Activated CD4-positive, alpha-beta T cell treated with anti-CD3 and anti-CD28 coated beads for 36 hours (primary cell): ENCODE measurements around the gene SORCS2. TPM values are rescaled to one million over a fixed set of nuclear protein-coding genes. Genes with fewer than 3 reads are reported as not detected.

Source experiments
- ATAC-seq: fragments of 200-7000 bp; cut with Tn5 transposase; one replicate; pipeline ENCODE4 v1.10.0; 2021; ENCODE audit warnings: mild to moderate bottlenecking, moderate library complexity
- CTCF ChIA-PET: fragments of 350-600 bp; sonication (Branson Sonifier 250); formaldehyde crosslinking; loops from one replicate; lab custom pipeline; 2021; ENCODE audit warnings: antibody characterized with exemption; lab: Charles Lee
- POLR2A ChIA-PET: fragments of 350-600 bp; sonication (Branson Sonifier 250); formaldehyde crosslinking; loops from one replicate; lab custom pipeline; 2021; ENCODE audit warnings: antibody characterized with exemption, inconsistent platforms; lab: Charles Lee
- DNase-seq: peaks from one replicate; pipeline ENCODE4 v3.0.0-alpha.2; 2020
- H3K27ac Mint-ChIP-seq: one replicate; pipeline ENCODE4 v1.8.0; 2021; ENCODE audit warnings: mixed read lengths
- H3K27me3 Mint-ChIP-seq: one replicate; pipeline ENCODE4 v1.8.0; 2021; ENCODE audit warnings: mixed read lengths
- H3K36me3 Mint-ChIP-seq: one replicate; pipeline ENCODE4 v1.8.0; 2021; ENCODE audit warnings: low read depth, mixed read lengths
- H3K4me1 Mint-ChIP-seq: one replicate; pipeline ENCODE4 v1.8.0; 2021; ENCODE audit warnings: mixed read lengths
- H3K4me3 Mint-ChIP-seq: one replicate; pipeline ENCODE4 v1.8.0; 2021; ENCODE audit warnings: mild to moderate bottlenecking, moderate library complexity, mixed read lengths
- H3K9me3 Mint-ChIP-seq: one replicate; pipeline ENCODE4 v1.8.0; 2021; ENCODE audit warnings: low read depth, mixed read lengths
- intact Hi-C, 2 experiments: fragments of 100-400 bp; cut with DNase I in 1 of 2; cut with micrococcal nuclease in 1 of 2; formaldehyde crosslinking; loops; one replicate each; pipeline versions ENCODE4 v1.14.2 to v1.15.1; 2022 to 2024; cut with DNase I, micrococcal nuclease
- total RNA-seq, 2 experiments: library from RNA; stranded (reverse); gene quantifications; one replicate each; pipeline ENCODE4 v1.2.3, GENCODE V29; 2021

Gene SORCS2
- total RNA-seq, 2 experiments from 2014 or later = 0.04 TPM; not detected in 1

DNA sequence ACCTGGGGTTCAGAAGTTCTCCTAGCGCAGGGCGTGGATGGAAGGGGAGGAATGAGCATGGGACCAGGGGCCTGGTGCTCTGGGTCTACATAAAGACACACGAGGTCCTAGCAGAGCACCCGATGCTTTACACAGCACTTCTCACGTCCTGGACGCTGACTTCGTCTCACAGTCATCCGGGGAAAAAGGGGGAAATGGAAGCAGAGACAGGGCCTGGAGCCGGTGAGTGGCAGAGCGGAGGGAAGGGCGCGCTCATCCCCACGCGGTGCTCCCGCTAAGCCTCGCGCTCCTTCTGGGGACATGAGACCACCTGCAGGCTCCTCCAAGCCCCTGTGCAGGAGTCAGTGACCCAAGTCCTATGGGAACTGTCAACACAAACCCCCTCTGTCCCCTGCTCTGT, 589.7 kb downstream of the SORCS2 start:
- Mint-ChIP-seq H3K4me1 (peaks cover 59% of the 10 kb centered on the region), H3K9me3 (no peaks in the 10 kb centered on the region), H3K27ac (peak overlapping the region; percentile 69), H3K36me3 (peaks cover 27% of the 10 kb centered on the region), H3K27me3 (no peaks in the 10 kb centered on the region), H3K4me3 (no peak overlapping the region)
- DNase-seq = no peak
- POLR2A ChIA-PET = no interaction called here
- CTCF ChIA-PET = no interaction called here
- intact Hi-C loops = no loop called here
- ATAC-seq = no peak

DNA sequence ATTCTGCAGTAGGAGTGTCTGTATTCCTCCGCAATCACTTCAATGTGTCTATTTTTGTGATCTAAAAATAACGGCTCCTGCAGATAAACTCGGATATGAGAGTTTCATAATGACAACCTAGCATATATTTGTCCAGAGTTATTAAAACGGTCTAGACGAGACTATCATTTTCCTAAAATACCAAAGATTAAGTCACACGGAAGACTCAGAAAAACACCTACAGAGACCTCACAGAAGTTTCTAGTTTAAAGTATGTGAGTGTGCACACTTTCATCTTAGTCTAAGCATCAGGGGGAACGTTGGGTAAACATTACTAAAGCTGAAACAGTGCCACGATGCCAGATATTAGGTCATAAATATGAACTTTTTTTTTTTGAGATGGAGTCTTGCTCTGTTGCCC, 590.4 kb downstream of the SORCS2 start:
- Mint-ChIP-seq H3K36me3 (peaks cover 27% of the 10 kb centered on the region), H3K27ac (peak overlapping the region; percentile 66), H3K4me1 (peaks cover 59% of the 10 kb centered on the region), H3K27me3 (no peaks in the 10 kb centered on the region), H3K4me3 (no peak overlapping the region), H3K9me3 (no peaks in the 10 kb centered on the region)
- intact Hi-C loops = no loop called here
- ATAC-seq (peak; percentile 28), DNase-seq (no peak)
- POLR2A ChIA-PET = no interaction called here
- CTCF ChIA-PET = no interaction called here

GRCh38 chr4:7783541-7783940, 591.2 kb downstream of the SORCS2 start:
- peaks cover 21% of the 10 kb centered on the region for H3K36me3 Mint-ChIP-seq
- CTCF ChIA-PET = interaction anchor here (1.1 kb wide), 1 partner anchor 19 kb away, joined by 3 read pairs; no protein-coding TSS in a partner anchor
- ATAC-seq = no peak
- no peak overlapping the region for H3K4me3 Mint-ChIP-seq
- no peaks in the 10 kb centered on the region for H3K27me3 Mint-ChIP-seq
- H3K9me3 Mint-ChIP-seq = no peaks in the 10 kb centered on the region
- DNase-seq = no peak
- H3K27ac Mint-ChIP-seq = peak overlapping the region; percentile 71
- H3K4me1 Mint-ChIP-seq = peaks cover 59% of the 10 kb centered on the region
- POLR2A ChIA-PET = no interaction called here
- intact Hi-C loops = no loop called here

- peak overlapping the region; percentile 39 for H3K27ac Mint-ChIP-seq
- H3K4me3 Mint-ChIP-seq = no peak overlapping the region
- H3K36me3 Mint-ChIP-seq = peaks cover 16% of the 10 kb centered on the region
- ATAC-seq (no peak), DNase-seq (no peak)
- CTCF ChIA-PET = interaction anchor here (1.0 to 1.1 kb wide), 2 partner anchors 18 to 23 kb away, joined by 3 read pairs; no protein-coding TSS in a partner anchor
- POLR2A ChIA-PET = no interaction called here
- peaks cover 54% of the 10 kb centered on the region for H3K4me1 Mint-ChIP-seq
- intact Hi-C loops = no loop called here
- H3K27me3 Mint-ChIP-seq = no peaks in the 10 kb centered on the region
- H3K9me3 Mint-ChIP-seq = no peaks in the 10 kb centered on the region
Observed at GRCh38 chr4:7784131-7784870, 592.0 kb downstream of the SORCS2 start.

GRCh38 chr4:7785017-7785416, 592.7 kb downstream of the SORCS2 start:
- ChIA-PET POLR2A (no interaction called here), CTCF (interaction anchor here (0.9 to 1.0 kb wide), 2 partner anchors 22 to 24 kb away, joined by 3 read pairs; no protein-coding TSS in a partner anchor)
- H3K4me1 Mint-ChIP-seq = peaks cover 47% of the 10 kb centered on the region
- H3K9me3 Mint-ChIP-seq = no peaks in the 10 kb centered on the region
- intact Hi-C loops = no loop called here
- H3K36me3 Mint-ChIP-seq = peaks cover 15% of the 10 kb centered on the region
- DNase-seq = peak; percentile 54
- H3K4me3 Mint-ChIP-seq = no peak overlapping the region
- ATAC-seq = peak; percentile 68
- no peaks in the 10 kb centered on the region for H3K27me3 Mint-ChIP-seq
- H3K27ac Mint-ChIP-seq = peak overlapping the region; percentile 37

DNA sequence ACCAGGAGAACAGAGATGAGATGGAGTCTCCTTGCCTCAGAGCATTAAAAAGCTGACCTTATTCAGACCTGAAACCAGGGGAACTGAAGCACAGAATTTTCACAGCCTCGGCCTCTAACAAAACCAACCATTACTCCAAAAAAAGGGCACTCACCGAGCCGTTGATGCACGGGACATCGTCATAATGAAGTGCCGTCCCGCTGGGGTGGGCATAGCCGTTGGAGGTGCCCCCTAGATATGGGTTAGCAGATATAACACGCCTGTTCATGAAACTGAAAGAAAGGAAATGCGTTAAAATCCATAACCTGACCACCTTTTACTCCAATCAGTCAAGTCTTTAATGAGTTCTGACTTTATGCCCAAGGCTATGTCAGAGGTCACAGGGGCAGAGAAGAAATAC, 593.7 kb downstream of the SORCS2 start:
- peaks cover 40% of the 10 kb centered on the region for H3K4me1 Mint-ChIP-seq
- H3K27ac Mint-ChIP-seq = no peak overlapping the region
- intact Hi-C loops = no loop called here
- ChIA-PET CTCF (interaction anchor here (0.7 to 0.9 kb wide), 2 partner anchors 15 to 24 kb away, joined by 3 read pairs; no protein-coding TSS in a partner anchor), POLR2A (no interaction called here)
- no peak for DNase-seq
- no peaks in the 10 kb centered on the region for H3K9me3 Mint-ChIP-seq
- H3K27me3 Mint-ChIP-seq = no peaks in the 10 kb centered on the region
- no peak for ATAC-seq
- H3K4me3 Mint-ChIP-seq = no peak overlapping the region
- H3K36me3 Mint-ChIP-seq = peaks cover 15% of the 10 kb centered on the region

DNA sequence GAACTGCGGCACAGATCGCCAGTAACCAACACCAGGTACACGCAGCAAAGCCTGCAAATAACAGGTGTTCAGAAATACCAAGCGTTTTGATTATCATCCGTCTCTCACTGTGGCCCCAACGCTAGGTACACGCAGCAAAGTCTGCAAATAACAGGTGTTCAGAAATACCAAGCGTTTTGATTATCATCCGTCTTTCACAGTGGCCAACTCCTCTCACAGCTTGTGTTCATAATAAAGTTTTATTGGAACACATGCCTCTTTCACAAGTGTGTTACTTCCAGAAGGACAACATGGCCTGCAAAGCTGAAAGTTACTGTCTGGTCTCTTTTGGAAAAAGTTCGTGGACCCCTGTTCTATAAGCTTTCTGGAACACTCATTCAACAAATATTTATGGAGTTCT, 594.2 kb downstream of the SORCS2 start:
- H3K27ac Mint-ChIP-seq = no peak overlapping the region
- peaks cover 36% of the 10 kb centered on the region for H3K4me1 Mint-ChIP-seq
- POLR2A ChIA-PET = no interaction called here
- CTCF ChIA-PET = no interaction called here
- intact Hi-C loops = no loop called here
- ATAC-seq = no peak
- peaks cover 17% of the 10 kb centered on the region for H3K36me3 Mint-ChIP-seq
- no peaks in the 10 kb centered on the region for H3K9me3 Mint-ChIP-seq
- no peaks in the 10 kb centered on the region for H3K27me3 Mint-ChIP-seq
- H3K4me3 Mint-ChIP-seq = no peak overlapping the region
- no peak for DNase-seq

- no peak for ATAC-seq
- Mint-ChIP-seq H3K9me3 (no peaks in the 10 kb centered on the region), H3K27ac (no peak overlapping the region), H3K36me3 (peaks cover 17% of the 10 kb centered on the region), H3K27me3 (no peaks in the 10 kb centered on the region), H3K4me1 (peaks cover 30% of the 10 kb centered on the region), H3K4me3 (no peak overlapping the region)
- POLR2A ChIA-PET = no interaction called here
- no peak for DNase-seq
- CTCF ChIA-PET = interaction anchor here (0.7 kb wide), 1 partner anchor 17 kb away, joined by 3 read pairs; no protein-coding TSS in a partner anchor
- intact Hi-C loops = no loop called here
Observed at GRCh38 chr4:7787067-7787466, 594.7 kb downstream of the SORCS2 start.

DNA sequence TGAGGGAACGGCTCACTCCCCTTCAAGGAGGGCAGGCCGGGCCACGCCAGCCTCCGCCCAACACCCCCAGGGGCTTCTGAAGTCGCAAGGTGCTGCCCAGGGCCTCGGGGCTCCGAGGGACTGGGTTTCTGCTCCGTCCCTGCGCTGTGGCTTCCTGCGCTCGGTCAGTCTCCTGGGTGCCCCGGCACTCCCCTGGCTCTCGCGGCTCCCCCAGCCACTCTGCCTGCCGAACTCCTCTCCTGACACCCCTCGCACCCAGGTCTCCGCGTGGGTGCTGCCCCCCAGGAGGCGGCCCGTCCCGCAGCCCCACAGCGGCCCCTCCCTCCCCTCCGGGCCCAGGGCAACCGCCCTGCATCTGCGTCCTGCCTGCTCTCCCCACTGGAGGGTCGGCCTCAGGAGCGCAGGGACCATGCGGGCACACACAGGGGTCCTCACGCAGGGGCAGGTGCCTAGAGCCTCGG, 595.4 kb downstream of the SORCS2 start:
- ATAC-seq = no peak
- POLR2A ChIA-PET = no interaction called here

GRCh38 chr4:7788193-7788592, 595.9 kb downstream of the SORCS2 start:
- POLR2A ChIA-PET = no interaction called here
- intact Hi-C loops = no loop called here
- DNase-seq (no peak), ATAC-seq (no peak)
- CTCF ChIA-PET = no interaction called here
- peaks cover 19% of the 10 kb centered on the region for H3K4me1 Mint-ChIP-seq
- no peaks in the 10 kb centered on the region for H3K27me3 Mint-ChIP-seq
- H3K4me3 Mint-ChIP-seq = no peak overlapping the region
- peaks cover 21% of the 10 kb centered on the region for H3K36me3 Mint-ChIP-seq
- H3K9me3 Mint-ChIP-seq = no peaks in the 10 kb centered on the region
- H3K27ac Mint-ChIP-seq = no peak overlapping the region

More for the DNA sequence above, 595.4 kb downstream of the SORCS2 start:
- H3K27me3 Mint-ChIP-seq = no peaks in the 10 kb centered on the region
- peaks cover 24% of the 10 kb centered on the region for H3K4me1 Mint-ChIP-seq
- CTCF ChIA-PET = no interaction called here
- intact Hi-C loops = no loop called here
- H3K4me3 Mint-ChIP-seq = no peak overlapping the region
- no peaks in the 10 kb centered on the region for H3K9me3 Mint-ChIP-seq
- no peak overlapping the region for H3K27ac Mint-ChIP-seq
- no peak for DNase-seq
- H3K36me3 Mint-ChIP-seq = peaks cover 21% of the 10 kb centered on the region

- no peak for DNase-seq
- peaks cover 13% of the 10 kb centered on the region for H3K4me1 Mint-ChIP-seq
- peaks cover 26% of the 10 kb centered on the region for H3K36me3 Mint-ChIP-seq
- CTCF ChIA-PET = interaction anchor here (1.0 kb wide), 1 partner anchor 16 kb away, joined by 3 read pairs; no protein-coding TSS in a partner anchor
- ATAC-seq = no peak
- H3K9me3 Mint-ChIP-seq = no peaks in the 10 kb centered on the region
- intact Hi-C loops = no loop called here
- no peaks in the 10 kb centered on the region for H3K27me3 Mint-ChIP-seq
- POLR2A ChIA-PET = interaction anchor here (0.6 kb wide), 1 partner anchor 19 kb away, joined by 3 read pairs; no protein-coding TSS in a partner anchor
- H3K4me3 Mint-ChIP-seq = no peak overlapping the region
- H3K27ac Mint-ChIP-seq = no peak overlapping the region
Observed at GRCh38 chr4:7788694-7789425, 596.5 kb downstream of the SORCS2 start.
